Activated CD4-positive, alpha-beta T cell treated with anti-CD3 and anti-CD28 coated beads, Interleukin-2, amount 50 U/mL, for 1 hour (primary cell): Measurements from ENCODE around the gene WHRN.

Source experiments
- DNase-seq: peaks from one replicate; pipeline ENCODE4 v3.0.0-alpha.2; 2020

Gene WHRN

DNA sequence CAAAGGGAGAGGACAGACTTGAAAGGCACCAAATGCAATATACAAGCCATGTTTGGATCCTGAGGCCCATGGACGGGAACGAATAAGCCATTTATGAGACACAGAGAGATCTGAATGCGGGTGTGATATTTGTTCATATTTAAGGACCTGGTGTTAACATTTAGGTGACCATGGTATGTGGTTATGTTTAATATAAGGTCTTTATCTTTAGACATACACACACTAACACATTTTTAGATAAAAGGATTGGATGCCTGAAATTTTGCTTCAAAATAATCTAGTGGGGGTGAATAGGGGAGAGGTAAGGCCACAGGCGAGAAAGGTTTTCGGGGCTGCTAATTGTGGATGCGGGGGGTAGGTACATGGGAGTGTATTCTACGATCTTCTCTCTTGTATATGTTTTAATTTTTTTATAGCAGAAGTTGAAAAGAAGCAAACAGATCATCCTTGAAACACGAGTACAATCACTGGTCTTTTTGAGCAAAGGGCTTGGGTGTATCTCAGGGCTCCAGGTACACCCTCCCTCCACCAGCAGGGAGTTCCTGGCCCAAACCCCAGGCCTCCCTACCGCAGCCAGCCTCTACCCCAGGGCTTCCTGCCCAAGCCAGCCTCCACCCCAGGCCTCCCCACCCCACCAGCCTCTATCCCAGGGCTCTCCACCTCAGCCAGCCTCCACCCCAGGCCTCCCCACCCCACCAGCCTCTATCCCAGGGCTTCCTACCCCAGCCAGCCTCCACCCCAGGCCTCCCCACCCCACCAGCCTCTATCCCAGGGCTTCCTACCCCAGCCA, 129.7 kb downstream of the WHRN start:
- no peak for DNase-seq

DNA sequence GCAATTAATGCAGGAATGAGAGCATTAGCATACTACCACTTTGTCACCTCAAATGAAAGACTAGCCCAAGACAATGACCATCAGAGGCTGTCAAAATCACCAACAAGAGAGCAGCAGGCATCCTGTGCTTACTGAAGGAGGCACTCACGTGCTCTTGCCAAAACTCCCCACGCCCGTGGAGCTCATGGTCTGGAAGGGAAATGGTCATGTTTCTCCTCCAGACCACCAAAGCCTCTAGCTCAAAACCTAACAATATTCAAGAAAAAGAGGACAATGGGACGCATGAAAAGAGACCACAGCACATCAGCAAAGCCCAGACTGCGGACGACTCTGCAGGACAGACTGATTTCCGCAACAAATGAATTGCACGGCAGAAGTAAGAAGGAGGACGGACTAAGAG, 130.3 kb downstream of the WHRN start:
- no peak for DNase-seq

DNA sequence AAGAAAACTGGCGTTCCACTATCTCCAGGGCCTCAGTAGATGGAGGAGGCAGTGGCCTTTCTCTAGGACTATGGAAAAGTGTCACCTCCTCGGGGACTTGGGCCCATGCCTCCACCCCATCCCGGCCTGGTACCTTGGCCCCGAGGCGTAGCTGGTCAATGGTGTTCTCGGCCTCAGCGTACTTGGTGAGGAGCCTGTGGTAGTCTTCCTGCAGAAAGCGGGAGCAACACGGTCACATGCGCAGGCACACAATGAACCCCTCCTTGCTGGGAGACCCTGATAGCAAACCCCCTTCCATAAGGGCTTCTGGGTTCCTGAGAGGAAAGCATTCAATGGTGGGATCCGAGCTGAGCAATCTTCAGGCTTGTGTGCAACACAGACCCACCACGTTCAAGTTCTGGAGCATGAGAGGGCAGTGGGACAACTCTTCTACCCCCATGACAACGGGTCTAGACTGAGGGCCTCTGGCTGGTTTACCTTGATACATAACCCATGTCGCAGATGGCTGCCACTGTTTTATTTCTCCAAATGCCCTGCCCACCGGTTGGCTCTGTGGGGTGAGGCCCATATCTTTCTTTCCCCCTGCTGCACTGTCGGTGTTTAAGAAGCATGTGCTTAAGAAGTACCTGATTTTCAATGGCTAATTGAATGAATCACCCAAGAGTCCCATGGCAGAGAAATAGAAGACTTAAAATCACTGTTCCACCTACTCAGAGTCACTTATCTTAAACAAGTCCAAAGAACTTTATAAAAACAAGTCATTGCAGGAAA, 131.1 kb downstream of the WHRN start:
- DNase-seq, result no peak

DNA sequence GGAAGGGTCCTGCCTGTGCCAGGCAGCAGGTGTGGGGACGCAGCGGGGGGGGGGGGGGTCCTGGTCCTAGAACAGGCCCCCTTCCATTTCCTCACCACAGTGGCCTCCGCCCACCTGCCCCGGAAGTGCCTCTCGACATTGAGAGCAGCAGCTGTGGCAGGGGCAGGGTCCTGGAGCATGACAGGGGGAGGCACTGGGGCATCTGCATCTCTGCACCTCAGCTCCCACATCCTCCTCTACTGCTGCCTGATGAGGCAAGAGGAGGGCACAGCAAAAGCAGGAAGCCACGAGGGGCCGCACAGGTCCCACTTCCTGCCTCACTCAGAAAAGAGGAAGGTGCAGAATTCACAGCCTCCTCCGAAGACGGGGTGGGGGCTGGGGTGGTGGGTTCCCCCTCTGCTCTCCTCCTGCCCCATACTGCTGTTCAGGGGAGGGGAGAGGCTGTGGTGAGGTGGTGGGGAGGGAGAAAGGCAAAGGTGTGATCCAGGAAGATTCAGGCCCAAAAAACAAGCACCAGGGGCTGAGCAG, 132.3 kb downstream of the WHRN start:
- peak; percentile 70 for DNase-seq

DNA sequence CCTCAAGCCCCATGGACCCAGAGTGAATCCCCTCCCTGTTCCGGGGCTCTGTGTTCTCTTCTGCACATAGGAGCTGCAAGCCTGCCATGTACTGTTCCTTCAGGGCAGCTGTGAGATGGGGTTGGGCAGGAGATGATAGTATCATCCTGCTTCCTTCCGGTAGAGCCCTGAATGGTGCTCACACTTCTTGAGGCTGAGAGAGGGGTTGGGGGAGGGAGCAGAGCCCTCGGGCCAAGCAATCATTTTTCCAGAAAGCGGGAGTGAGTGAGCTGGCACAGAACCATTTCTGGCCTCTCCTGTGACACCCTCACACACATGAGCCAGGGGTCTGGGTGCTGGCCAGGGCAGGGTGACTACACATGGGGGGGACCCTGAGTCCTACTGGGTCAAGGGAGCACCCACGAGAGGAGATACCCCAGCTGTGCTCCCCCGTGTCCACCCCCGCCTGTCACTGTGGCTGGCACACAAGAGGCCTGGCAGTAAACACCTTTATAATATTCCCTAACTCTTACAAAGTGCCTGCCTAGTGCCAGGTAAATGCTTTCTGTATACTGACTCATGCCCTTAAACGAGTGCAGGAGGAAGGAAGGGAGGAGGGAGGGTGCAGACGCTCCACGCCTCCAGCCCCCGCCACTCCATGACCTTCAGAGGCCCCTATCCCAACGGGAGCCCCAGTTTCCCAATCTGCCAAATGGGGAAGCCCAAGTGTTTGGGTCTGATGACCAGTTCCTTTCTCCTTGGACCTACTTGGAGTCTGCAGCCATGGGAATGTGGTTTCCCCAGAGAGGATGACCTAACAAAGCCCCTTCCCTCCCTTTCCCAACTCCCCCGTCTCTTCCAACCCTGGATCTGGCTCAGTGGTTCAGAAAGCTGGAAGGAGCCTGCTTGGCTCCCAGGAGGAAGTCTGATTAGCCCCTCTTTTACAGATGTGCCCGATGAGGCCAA, 133.0 kb downstream of the WHRN start:
- peak; percentile 34 for DNase-seq

DNA sequence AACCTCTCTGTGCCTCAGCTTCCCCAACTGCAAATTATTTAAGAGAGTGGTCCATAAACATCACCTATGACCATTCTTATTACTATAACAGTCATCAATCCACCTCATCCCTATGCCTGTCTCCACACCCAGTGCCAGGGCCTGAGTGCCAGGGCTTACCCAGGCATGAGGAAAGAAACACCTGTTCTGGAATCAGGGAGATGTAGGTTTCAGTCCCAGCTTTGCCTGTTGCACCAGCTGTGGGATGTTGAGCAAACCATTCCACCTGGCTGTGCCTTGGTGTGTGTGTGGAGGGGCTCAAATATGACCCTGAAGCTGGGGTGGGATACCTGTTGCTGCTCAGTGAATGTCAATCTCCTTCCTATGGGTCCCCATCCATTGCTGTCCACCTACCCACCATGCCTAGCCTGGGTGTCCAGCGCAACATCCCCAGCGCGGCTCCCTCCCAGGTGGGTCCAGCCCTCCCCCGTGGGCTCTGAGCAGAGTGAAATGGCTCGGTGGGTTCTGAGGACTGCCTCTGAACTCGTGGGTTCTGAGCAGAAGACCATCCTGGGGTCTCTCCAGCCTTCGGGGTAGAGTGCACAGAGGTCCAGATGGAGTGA, 133.8 kb downstream of the WHRN start:
- no peak for DNase-seq

DNA sequence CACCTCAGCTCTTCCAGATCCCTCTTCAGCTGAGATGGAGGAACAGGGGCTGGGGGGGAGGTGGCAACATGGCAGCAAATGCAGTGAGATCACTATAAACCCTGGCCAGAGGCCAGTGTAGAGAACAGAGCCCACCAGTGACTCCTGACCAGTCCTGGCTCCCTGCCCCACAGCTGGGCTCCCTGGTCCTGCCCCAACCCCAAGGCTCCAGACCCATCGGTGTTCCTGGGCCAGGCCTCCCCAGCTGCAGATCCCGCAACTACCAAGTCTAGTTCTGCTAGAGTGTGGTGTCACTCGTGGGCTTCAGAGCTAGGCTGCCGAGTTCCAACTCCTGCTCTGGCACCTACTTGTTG, 134.3 kb downstream of the WHRN start:
- no peak for DNase-seq

DNA sequence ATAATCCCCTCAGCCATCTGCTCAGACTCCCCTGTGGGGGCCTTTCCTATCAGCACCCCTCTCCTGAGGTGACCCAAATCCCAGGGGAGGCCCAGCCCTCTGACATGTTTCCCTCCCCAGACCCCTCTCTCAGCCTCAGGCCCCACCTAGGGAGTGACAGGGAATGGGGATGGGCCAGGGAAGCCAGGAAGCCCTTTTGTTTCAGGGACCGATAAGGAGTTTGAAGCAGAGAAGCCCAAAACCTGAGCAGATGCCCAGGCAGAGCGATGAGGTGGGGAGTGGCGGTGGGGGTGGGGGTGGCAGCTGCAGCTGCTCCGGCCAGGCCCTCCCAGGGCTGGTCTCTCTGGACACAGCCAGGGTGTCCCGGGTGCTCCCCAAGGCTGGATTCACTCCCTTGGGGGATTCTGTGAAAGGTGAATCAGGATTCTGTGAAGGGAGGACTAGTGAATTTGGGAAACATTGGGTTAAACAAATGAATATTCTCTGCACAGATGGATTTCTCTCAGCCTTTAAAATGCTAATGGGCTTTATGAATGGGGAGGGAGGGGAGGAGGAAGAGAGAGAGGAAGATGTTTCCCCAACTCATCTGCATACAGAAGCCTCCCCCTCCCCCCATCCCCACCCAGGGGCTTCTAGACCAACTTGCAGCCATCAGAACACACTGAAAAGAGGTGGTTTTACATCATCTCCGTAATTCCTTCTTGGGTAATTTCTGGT, 134.9 kb downstream of the WHRN start:
- DNase-seq, result no peak

DNA sequence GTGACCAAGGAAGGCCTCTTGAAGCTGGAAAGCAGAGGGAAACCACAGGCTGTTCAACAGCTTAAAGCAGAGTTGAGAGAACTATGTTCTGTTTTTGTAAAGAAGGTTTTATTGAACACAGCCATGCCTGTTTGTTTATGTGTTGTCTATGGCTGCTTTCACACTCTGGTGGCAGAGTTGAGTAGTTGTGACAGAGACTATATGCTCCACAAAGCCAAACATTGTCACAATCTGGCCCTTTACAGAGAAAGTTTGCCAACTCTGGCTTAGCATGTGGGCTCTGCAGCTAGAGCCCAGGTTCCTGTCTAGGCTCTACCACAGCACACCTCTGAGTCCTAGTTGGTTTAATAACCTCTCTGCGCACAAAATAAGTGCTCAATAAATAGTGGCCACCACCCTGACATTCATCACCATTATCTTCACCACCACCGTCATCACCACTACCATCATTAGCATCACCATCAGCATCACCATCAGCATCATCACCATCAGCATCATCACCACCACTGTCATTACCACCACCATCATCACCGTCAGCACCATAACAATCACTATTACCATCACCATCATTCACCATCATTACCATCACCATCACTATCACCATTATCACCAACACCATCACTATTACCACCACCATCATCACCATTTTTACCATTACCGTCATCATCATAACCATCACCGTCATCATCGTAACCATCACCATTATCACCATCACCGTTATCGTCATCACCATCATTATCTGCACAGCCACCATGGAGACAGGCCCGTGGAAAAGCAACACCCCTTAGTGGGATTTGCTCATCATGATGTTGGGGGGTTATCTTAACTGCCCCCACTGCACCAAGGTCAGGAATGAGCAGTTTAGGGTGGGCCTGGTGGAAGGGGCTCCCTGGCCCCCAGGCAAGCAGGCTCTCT, 135.8 kb downstream of the WHRN start:
- no peak for DNase-seq

DNA sequence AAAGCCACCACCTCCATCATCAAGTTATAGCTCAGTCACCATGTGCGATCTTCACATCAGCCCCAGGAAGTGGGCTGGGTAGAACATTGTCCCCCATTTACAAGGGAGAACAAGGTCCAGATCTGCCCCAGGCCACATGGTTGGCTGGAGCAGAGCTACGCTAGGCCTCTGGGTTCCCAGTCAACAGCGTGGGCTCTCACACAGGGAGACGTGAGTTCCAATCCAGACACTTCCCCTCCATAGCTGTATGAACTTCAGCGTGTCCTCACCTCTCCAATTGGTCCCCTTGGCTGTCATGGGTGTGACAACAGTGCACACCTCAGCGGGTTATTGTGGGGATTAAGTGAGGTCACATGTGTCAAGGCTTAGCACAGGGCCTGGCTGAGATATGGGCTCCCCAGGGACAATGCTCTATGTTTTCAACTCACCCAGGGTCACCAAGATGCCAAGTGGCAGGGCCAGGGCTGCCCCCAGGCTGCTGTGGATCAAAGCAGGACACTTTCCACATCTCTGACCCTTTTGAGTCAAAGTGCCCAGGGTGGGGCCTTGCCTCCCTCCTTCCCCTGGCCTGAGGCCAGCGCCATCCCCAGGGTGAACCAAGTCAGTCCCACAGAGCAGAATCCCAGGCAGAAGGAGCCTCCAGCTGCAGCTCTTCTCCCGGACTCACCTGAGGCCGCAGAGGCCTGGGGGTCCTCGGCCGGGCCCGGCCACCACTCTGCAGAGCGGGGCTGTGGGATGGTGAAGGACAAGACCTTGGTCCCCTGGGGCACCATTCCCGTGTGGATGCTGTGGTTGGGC, 137.3 kb downstream of the WHRN start:
- DNase-seq, result no peak

DNA sequence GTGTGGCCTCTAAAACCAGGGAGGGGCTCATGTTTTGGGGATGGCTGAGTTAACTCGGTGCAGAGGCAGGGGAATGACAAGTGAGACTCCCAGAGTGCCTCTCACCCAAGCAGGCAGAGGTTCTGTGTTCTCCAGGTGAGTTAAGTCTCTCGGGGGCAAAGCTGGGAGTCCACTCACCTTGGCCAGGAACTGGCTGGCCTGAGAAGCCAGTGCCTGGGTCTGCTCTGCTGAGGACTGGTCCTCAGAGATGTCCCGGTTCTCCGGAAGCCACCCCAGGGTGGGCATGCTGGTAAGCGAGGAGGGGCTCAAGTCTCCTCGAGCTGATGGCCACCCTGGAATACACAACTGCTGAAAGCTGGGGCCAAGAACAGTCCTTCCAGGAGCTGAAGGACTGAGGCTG, 137.9 kb downstream of the WHRN start:
- no peak for DNase-seq

DNA sequence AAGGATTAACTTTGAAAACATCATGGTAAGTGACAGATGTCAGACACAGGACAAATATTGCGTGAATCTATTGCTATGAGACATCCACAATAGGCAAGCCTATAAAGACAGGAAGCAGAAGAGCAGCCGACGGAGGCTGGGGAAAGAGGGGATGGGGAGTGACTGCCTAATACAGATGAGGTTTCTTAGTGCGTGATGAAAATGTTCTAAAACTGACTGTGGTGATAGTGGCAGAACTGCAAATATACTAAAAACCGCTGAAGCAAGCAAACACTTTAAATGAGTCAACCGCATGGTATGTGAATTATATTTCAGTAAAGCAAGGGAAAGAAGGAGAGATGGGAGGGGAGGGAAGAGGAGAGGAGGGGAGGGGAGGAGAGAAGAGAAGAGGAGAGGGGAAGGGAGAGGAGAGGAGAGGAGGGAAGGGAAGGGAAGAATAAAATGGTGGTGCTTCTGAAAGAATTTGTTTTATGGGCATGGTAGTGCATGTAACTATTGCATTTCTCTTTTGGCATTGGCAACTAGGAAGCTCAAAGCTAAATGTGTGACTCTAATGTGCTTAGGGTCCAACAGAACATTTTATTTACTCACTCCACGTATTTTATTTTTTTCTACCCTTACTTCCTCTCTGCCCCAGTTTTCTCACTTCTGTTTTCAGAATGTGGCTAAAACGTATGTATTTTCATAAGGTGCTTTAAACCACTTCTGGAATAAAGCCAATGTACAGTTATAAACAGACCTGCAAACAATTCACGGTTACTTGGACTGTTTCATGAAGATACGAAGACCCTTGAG, 138.7 kb downstream of the WHRN start:
- DNase-seq, result peak; percentile 32

DNA sequence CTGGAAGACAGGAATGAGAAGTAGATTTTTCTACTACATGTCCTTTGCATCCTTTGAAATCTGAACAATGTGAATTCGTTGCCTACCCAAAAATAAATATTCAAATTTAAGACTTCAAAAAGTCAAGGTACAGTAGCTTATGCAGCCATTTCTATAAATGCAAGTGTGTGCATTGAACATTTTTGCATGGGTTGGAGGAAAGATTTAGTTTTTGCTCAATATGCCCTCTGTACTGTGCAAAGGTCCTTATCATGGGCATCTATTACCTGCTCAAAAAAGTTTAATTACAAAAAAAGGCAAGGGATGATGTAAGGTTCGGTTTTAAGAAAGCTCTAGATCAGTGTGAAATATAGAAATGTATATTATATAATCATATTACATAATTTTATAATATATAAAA, 140.1 kb downstream of the WHRN start:
- DNase-seq, result no peak

DNA sequence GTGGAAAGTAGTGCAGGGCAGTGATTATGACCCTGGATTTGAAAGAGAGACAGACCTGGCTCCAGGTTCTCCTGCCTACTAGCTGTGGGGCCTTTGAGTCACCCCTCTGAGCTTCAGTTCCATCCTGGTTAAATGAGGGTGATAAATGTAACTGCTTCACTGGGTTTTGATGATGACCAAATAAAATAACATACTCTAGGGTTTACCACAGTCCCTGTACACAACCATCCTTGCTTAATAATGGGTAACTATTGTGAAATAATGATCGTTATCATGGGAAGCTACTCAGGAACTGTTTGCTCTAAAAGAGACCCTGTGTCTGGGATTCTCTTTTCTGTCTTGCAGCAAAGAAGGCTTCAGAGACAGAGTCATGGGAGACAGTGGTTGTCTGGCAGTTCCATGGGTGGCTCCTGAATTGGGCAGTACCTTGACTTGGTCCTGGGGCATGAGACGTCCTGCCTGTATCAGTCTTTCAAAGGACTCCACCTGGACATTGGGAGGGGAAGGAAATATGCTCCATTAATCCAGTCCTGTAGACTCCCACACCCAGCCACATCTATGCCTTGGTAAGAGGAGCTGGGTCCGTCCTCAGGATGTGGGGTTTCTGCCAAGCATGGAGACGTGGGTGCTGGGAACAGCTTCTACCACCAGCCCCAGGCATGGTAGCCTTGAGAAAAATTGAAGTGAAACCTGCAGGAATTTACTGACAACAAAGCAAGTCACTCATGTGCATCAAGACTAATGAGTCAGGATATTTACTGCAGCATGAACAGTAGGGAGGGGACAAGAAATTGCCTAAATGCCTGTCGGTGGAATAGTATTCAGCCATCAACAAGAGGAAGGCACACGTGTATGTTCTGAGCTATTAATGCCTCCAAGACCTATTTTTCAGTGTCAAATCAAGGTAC, 140.9 kb downstream of the WHRN start:
- DNase-seq, result no peak

DNA sequence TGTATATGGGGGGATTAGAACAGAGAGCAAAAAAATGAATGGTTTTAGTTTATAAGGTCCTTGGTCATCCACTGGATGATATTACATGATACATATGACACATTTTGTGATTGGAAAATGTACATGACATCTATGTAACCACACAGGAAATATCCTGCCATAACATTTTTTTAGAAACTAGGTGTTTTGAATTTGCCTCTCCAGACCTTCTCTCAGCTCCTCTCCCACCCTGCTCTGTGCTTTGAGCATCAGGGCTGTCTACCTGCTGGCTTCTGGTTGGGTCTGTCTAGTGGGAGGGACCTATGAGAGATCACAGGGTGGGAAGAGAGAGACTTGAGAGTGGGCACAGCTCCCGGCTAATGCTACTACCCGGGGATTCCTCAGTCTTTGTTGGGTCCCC, 141.8 kb downstream of the WHRN start:
- peak; percentile 21 for DNase-seq

DNA sequence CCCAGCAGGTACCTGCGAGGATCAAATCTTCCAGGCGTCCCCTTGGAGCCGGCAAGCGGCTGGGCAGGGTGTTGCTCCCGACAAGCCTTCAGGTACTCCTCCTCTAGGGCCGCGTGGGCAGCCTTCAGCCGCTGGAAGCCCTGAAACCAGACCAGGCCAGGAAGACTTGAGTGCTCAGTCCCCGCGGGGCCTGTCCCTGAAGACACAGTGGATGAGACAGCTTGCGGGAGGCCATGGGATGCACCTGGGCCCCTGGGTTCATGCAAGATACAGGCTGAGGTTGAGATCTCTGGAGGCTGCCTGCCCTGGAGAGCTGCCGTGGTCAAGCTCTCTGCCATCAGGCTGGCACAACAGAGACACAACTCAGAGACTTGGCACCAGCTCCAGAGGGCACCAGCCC, 142.9 kb downstream of the WHRN start:
- DNase-seq, result no peak

DNA sequence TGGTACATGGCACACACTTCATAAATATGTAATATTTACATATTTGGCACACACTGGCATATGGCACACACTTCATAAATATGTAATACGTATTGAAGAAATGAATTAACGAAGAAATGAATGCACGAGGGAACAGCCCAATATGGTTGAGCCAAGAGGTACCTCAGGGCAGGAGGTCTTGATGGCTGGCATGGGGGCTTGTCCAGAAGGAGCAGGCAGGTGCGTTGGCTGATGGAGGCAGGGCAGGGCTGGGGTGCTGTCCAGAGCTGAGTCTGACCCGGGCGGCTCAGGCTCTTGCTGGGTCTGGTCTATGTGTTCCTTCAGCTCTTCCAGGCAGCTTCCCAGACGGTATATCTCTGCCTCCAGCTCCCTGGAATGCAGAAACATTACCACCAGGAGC, 143.7 kb downstream of the WHRN start:
- DNase-seq, result no peak

DNA sequence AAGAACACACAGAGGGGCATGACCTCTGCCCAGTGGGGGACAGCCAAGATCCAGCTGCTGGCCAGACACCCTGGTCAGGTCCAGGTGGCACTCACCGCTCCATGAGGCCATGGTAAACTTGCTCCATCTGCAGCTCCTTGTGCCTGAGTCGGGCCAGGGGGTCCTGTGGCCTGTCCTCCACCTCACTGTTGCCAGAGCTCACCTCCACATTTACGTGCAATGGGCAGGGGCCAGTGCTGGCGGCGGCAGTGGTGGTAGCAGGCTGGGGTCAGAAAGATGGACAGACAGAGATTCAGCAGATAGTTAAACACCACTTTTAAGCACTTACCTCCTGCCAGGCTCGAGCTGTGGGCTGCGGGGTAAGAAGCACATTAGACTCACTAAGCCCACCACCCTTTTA, 145.5 kb downstream of the WHRN start:
- DNase-seq, result no peak
